ENCODE results near the gene CYP4F2. TPM values are rescaled to one million over a fixed set of nuclear protein-coding genes. Genes with fewer than 3 reads are reported as not detected.

CYP4F2 gene, protein sequence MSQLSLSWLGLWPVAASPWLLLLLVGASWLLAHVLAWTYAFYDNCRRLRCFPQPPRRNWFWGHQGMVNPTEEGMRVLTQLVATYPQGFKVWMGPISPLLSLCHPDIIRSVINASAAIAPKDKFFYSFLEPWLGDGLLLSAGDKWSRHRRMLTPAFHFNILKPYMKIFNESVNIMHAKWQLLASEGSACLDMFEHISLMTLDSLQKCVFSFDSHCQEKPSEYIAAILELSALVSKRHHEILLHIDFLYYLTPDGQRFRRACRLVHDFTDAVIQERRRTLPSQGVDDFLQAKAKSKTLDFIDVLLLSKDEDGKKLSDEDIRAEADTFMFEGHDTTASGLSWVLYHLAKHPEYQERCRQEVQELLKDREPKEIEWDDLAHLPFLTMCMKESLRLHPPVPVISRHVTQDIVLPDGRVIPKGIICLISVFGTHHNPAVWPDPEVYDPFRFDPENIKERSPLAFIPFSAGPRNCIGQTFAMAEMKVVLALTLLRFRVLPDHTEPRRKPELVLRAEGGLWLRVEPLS
- total RNA-seq: not detected

DNA sequence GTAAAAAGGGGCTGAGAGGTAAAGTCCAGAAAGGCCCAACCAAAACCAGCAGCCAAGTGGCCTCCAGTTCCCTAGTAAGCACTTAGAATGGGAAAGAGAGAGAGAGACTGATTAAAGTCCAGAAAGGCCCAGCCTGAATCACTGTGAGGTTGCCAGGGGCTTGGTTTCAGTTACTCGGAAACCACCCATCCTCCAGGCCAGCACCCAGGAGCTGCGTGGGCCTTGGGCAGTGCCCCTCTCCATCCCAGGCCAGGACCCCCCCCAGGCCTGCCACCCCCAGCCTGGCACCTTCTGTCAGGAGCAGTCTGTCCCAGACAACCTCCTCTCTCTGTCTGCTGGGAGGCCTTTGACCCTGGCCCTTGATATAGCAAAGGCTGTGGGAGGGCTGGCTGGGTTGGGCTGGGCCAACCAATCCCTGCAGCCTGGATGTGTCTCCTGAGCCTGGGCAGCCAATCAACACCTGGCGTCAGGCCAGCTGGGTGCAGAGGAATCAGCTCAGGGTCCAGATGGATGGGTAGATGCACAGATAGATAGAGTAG lies at the start of gene CYP4F2:
Gene CYP4F2 (minus strand): TSS at position 337 of the 539 bp plus-strand sequence. CDS start 463 bp downstream, outside the sequence.

DNA sequence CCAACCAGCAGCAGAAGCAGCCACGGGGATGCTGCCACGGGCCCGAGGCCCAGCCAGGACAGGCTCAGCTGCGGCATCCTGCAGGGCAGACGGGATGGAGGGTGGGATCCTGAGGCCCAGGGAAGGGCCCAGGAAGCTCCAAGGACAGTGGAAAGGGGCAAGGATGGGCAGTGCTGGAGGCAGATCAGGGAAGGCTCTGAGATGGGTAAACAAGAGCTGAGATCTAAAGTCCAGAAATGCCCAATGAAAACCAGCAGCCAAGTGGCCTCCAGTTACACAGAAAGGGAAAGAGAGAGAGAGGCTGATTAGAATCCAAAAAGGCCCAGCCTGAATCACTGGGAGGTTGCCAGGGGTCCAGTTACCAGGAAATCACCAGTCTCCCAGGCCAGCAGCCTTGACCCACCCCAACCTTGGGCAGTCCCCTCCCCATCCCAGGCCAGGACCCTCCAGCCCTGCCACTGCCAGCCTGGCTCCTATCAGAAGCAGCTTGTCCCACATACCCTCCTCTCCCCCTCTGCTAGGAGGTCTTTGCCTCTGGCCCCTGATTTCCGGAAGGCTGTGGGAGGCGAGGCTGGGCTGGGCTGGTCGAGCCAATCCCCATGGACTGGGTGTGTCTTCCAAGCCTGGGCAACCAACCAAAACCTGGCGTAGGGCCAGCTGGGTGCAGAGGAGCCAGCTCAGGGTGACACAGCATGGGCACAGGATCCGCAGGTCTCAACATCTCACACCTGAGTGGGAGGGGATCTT lies 36.6 kb upstream of the CYP4F2 start, which contains the start of gene CYP4F11:
Gene CYP4F11 (minus strand): TSS at position 198 of the 747 bp plus-strand sequence. CDS start 121 bp downstream, at position 77.

Other genes starting within 250 kb of the CYP4F2 start
- 1.8 TPM for gene CYP4F12, start 225.0 kb downstream of the CYP4F2 start, total RNA-seq
- gene OR10H2, start 170.1 kb downstream of the CYP4F2 start, total RNA-seq: not detected
- not detected for gene OR10H3, start 160.1 kb downstream of the CYP4F2 start, total RNA-seq
- gene OR10H5, start 110.4 kb downstream of the CYP4F2 start, total RNA-seq: not detected
- gene OR10H1, start 82.4 kb downstream of the CYP4F2 start, total RNA-seq: not detected
- gene CYP4F11, start 36.5 kb upstream of the CYP4F2 start, total RNA-seq: not detected
- gene OR10H4, start 50.9 kb upstream of the CYP4F2 start, total RNA-seq: not detected
- gene TPM4, start 178.4 kb upstream of the CYP4F2 start, total RNA-seq: 246 TPM
- 41.6 TPM for gene RAB8A, start 213.8 kb upstream of the CYP4F2 start, total RNA-seq
- 0.27 TPM for gene HSH2D, start 245.6 kb upstream of the CYP4F2 start, total RNA-seq

All from camera-type eye (tissue), 1 donor.